ENCODE results near the gene HSD17B14.
A peak's percentile ranks its signal among the peaks of the same experiment; 100 is the strongest.

HSD17B14 gene

GRCh38 chr19:48822514-48822913 is 13.8 kb downstream of the HSD17B14 start:
- DNase-seq, result no peak

DNA sequence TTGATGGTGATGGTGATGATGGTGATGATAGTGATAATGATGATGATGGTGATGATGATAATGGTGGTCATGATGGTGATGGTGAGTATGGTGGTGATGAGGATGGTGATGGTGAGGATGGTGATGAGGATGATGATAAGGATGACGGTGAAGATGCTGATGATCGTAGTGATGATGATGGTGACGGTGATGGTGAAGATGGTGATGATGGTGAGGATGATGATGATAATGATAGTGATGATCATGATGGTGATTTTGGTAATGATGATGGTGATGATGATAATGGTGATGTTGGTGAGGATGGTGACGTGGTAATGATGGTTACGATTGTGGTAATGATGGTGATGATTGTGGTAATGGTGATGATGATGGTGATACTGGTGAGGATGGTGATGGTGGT is 14.7 kb downstream of the HSD17B14 start:
- no peak for DNase-seq

DNA sequence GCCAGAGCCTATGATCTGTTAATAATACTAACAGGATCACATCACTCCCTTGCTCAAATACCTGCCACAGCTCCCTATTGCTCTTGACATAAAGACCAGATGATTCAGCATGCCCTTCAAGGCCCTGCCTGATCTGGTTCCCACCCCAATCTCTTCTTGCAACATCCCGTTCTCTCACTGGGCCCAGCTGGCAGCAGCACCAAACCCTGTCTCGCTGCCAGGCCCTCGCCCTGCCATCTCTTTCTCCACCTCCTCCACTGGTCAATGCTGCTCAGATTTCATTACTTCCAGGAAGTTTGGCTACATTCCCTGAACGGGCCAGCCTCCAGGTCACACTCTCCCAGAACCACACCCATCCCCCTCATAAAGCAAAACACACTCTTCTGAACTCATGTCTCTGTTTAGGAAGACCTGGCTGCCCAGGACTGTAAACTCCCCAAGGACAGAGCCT is 16.9 kb downstream of the HSD17B14 start:
- DNase-seq, result peak; percentile 87

- peak; percentile 98 for DNase-seq
Observed at GRCh38 chr19:48818234-48818820, 18.0 kb downstream of the HSD17B14 start.

DNA sequence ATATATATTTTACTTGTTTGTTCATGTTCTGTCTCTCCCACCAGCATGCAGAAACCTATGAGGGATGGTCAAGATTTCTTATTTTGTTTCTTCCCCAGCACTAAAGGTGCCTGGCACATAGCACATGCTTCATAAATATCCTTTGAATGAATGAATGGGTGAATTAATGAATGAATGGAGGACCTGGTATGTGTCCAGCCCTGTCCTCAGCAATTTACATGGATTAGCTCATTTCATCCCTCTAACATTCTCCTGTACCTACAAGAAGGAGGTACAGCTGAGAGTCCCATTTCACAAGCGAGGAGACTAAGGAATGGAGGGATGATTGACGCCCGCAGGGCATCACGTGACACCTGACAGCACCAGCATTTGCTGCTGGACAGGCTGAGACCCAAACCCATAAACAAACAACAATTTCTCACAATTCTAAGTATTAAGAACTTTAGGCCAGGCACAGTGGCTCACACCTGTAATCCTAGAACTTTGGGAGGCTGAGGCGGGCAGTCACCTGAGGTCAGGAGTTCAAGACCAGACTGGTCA is 18.6 kb downstream of the HSD17B14 start:
- no peak for DNase-seq

- DNase-seq, result peak; percentile 84
Observed at GRCh38 chr19:48815870-48816501, 20.3 kb downstream of the HSD17B14 start.

GRCh38 chr19:48814895-48815294 is 21.4 kb downstream of the HSD17B14 start:
- no peak for DNase-seq

DNA sequence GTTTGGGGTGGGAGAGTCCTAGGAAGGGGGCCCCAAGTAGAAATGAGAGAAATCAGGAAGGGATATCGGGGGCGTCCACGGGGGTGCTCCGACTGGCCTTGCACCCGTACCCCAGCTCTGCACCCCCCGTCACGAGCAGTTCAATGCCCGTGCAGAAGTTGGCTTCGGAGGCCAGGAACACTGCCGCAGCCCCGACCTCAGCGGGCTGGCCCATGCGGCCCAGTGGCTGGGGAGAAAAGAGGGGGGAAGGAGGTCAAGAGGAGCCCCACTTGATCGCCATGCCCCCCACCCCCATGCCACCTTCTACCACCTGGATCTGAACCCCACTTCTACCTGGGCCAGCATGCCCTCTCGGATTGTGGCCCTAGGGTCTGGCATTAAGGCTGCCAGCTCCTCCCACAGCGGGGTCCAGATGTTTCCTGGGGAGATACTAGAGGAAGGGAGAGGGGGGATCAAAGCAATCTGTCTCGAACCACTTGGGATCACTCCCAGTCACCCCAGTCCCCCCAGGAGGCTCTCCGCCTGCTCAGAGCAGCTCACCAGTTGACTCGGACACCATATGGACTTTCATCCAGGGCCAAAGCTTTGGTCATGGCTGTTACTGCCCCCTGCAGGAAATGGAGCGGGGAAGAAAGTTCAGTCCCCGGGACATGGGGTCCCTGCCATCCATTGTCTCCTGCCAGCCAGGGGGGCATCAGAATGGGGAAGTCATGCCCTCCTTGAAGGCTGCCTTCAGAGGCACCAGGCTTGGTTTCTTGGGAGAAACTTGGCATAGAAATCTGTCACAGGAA is 23.0 kb downstream of the HSD17B14 start:
- peak; percentile 52 for DNase-seq

- peak; percentile 99 for DNase-seq
Observed at GRCh38 chr19:48812094-48812929, 24.0 kb downstream of the HSD17B14 start.

DNA sequence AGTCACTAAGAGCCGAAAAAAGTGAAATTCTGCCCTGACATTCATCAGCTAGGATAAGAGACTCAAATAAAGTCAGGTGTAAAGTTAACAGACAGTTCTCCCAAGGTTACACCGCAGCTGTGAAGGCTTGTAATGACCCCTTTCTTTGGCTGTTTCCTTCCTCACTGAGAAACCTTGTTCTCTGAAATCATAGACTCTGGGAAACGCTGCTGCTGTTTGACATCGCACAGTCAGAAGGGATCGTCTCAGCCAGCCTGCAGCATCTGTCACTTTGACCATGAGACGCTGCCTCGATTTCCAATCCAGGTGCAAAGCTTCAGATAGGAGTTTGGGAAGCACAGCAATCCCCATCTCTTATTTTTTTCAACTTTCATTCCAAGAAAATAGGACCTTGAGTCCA is 26.1 kb downstream of the HSD17B14 start:
- DNase-seq, result peak; percentile 50

DNA sequence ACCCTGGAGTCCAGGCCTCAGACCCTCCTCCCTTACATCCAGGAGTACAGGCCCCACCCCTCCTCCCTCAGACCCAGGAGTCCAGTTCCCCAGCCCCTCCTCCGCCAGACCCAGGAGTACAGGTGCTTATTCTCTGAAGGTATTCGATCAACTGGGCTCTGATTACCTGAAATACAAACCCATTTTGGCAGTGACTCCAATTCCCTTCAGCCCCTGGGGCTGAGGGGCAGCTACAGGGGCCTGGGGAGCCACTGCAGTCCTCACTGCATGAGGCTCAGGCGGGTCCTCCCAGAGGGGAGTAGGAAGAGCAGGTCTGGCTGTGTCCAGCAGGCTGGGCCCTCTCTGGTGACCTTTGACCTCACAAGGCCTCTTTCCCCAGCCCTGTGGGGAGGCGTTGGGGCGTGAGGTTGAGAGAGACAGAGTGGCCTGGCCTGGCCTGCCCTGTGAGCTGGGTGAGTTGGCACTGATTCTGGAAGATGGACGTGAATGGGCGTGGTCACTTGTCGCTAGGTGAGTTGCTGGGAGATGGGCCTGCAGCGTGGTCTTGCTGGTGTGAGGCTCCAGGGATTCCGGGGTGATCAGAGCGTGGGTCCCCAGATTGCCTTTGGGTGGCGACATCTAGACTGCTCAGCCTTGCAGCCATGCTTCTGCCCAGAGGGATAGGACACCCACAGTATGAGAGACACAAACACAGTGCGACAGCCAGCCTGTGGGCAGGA is 28.5 kb downstream of the HSD17B14 start:
- peak; percentile 18 for DNase-seq

DNA sequence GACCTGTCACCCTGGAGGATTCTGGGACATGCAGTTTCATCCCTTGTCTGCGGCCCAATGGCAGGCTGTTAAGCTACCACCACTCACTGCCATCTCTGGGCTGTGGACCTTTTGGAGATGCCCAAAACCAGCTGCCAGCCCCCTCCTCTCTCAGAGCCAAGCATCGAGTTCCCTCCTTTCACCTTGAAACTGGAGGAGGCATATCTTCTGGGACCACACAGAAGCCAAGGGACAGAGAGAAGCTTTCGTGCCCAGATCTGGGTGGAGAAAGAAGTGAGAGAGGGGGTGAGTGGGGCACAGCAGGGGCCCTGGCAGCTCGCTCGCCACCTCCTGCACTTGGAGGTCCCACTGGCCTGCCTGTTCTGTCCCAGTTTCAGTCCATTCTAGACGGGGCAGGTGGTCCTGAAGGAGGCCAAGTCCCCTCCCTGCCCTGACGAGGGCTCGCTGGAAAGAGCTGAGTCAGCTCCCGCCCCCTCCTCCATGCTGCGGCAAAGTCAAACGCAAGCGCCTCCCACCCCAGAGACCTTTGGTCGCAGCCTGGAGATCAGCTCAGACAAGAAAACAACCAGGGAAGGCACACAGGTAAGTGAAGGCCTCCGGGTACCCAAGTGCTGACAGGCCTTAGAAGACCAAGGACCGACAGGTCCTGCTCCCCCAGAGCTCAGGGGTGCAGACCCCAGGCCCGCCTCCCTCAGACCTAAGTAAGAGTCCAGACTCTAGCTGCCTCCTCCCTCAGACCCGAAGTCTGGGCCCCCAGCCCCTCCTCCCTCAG is 29.3 kb downstream of the HSD17B14 start:
- DNase-seq, result no peak

- DNase-seq, result peak; percentile 62
Observed at GRCh38 chr19:48806518-48806817, 29.8 kb downstream of the HSD17B14 start.

DNA sequence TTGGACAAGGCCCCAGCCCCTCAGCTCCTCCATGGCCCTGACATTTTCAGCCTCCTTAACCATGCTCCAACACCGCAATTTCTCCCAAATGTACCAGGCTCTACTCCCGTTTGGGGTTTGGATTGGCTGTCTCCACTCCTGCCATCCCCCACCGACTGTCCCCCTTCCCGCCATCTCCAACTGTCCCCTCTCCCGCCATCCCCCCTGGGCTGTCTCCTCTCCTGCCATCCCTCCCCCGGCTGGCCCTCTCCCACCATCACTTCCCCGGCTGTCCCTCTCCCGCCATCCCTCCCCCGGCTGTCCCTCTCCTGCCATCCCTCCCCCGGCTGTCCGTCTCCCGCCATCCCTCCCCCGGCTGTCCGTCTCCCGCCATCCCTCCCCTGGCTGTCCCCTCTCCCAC is 30.8 kb downstream of the HSD17B14 start:
- no peak for DNase-seq

- no peak for DNase-seq
Observed at GRCh38 chr19:48804496-48804895, 31.8 kb downstream of the HSD17B14 start.

- DNase-seq, result no peak
Observed at GRCh38 chr19:48802623-48803022, 33.7 kb downstream of the HSD17B14 start.

- peak; percentile 90 for DNase-seq
Observed at GRCh38 chr19:48799358-48800300, 36.7 kb downstream of the HSD17B14 start.

DNA sequence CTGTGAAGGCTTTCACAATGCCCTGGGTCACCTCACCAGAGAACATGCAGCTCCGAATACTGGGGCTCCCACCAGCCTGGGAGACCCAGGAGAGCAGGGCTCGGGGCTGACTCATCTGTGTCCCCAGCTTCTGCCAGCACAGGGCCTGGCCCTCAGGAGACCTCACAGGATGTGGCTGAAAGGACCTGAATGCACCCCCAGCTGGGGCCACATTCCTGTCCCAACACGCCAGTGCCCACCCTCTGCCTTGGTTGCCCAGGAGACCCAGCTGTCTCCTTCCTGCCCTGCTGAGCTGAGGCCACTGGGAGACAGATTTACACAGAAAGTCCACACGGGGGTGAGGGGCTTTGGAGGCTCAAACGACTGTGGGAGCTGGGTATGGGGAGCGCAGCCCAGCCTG is 37.4 kb downstream of the HSD17B14 start:
- DNase-seq, result peak; percentile 97

- no peak for DNase-seq
Observed at GRCh38 chr19:48797103-48797502, 39.2 kb downstream of the HSD17B14 start.
